Neural crest cell (in vitro differentiated cells): ENCODE results near the gene ATXN3L. TPM values are rescaled to one million over a fixed set of nuclear protein-coding genes. Genes with fewer than 3 reads are reported as not detected.

ENCODE experiments used
- DNase-seq: peaks from one replicate; pipeline ENCODE4 v3.0.0; 2021; ENCODE audit warnings: low read depth, mixed read lengths, low spot score
- H3K27ac Mint-ChIP-seq: one replicate; pipeline ENCODE4 v1.8.0; 2021; ENCODE audit warnings: mild to moderate bottlenecking, mixed read lengths; ENCODE audit not compliant: unreplicated experiment
- H3K27me3 Mint-ChIP-seq: 2 replicates; pipeline ENCODE4 v1.8.0; 2021; ENCODE audit warnings: low read depth, mild to moderate bottlenecking, mixed read lengths
- H3K36me3 Mint-ChIP-seq: 2 replicates; pipeline ENCODE4 v1.8.0; 2021; ENCODE audit warnings: low read depth, mild to moderate bottlenecking, mixed read lengths
- H3K4me1 Mint-ChIP-seq: 2 replicates; pipeline ENCODE4 v1.8.0; 2021; ENCODE audit warnings: mixed read lengths
- H3K4me3 Mint-ChIP-seq: one replicate; pipeline ENCODE4 v1.8.0; 2021; ENCODE audit warnings: mild to moderate bottlenecking, mixed read lengths
- H3K9me3 Mint-ChIP-seq: 2 replicates; pipeline ENCODE4 v1.8.0; 2021; ENCODE audit warnings: mixed read lengths
- total RNA-seq: library from RNA; stranded (reverse); gene quantifications from 2 replicates; pipeline ENCODE4 v1.2.1, GENCODE V29; 2021
- TF ChIP-seq, protein P1 (sequence below): fragments of 200-600 bp; sonication (generic); conservative IDR thresholded peaks from 2 replicates; pipeline ENCODE4 v1.5.0; 2021; ENCODE audit warnings: antibody characterized with exemption, mild to moderate bottlenecking

Gene ATXN3L
- total RNA-seq, 1 donor from 2014 or later: not detected

DNA sequence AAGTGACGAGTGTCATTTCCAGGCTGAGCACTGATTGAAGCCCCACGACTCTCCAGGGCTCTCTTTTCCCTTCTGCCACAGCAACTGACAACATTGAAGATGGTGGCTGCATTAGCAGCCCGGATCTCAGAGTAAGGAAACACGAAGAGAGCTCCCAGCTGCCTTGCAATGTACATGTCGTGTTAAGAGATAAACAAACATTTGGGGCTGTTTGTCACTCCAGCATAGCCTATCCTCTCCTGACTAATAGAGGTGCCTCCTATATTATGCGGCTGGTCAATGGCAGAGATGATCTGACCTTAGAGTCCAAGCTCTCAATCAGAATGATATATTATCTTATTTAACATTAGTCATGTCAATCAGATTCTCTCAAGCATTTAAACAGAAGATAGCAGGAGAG, 38.6 kb downstream of the ATXN3L start:
- Mint-ChIP-seq H3K27ac (no peak overlapping the region), H3K9me3 (peaks cover 16% of the 10 kb centered on the region), H3K4me1 (peaks cover 14% of the 10 kb centered on the region), H3K27me3 (no peaks in the 10 kb centered on the region), H3K36me3 (peaks cover 13% of the 10 kb centered on the region), H3K4me3 (no peak overlapping the region)
- no peak for DNase-seq
- TF ChIP-seq, protein P1, sequence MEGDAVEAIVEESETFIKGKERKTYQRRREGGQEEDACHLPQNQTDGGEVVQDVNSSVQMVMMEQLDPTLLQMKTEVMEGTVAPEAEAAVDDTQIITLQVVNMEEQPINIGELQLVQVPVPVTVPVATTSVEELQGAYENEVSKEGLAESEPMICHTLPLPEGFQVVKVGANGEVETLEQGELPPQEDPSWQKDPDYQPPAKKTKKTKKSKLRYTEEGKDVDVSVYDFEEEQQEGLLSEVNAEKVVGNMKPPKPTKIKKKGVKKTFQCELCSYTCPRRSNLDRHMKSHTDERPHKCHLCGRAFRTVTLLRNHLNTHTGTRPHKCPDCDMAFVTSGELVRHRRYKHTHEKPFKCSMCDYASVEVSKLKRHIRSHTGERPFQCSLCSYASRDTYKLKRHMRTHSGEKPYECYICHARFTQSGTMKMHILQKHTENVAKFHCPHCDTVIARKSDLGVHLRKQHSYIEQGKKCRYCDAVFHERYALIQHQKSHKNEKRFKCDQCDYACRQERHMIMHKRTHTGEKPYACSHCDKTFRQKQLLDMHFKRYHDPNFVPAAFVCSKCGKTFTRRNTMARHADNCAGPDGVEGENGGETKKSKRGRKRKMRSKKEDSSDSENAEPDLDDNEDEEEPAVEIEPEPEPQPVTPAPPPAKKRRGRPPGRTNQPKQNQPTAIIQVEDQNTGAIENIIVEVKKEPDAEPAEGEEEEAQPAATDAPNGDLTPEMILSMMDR: no peak

DNA sequence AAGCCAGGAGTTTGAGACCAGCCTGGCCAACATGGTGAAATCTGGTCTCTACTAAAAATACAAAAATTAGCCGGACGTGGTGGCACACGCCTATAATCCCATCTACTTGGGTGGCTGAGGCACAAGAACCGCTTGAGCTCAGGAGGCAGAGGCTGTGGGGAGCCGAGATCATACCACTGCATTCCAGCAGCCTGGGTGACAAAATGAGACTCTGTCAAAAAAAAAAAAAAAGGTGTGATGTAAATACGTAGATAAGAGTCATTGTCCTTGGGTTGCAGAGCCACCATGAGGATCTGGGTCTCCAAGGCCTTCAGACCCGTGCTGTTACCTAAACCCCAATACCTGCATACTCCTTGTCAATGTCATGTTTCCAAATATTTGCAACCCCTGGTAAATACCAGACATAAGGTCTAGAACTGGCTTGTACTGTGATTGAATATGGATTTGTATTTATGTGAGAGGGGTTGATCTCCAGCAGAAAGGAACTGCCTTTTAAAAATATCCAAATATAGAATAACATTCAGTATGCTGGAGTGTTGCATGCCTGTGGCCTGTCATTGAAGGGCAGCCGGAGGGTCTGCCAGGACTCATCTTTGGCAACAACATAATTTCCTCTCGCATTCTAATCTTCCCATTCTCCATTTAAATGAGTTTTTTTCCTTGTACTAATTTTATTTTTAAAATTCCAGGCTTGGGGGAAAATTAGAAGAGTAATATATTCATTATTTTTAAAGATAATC, 40.4 kb downstream of the ATXN3L start:
- TF ChIP-seq, protein P1: no peak
- peaks cover 17% of the 10 kb centered on the region for H3K9me3 Mint-ChIP-seq
- DNase-seq: no peak
- no peaks in the 10 kb centered on the region for H3K27me3 Mint-ChIP-seq
- H3K4me3 Mint-ChIP-seq: no peak overlapping the region
- no peak overlapping the region for H3K27ac Mint-ChIP-seq
- peaks cover 19% of the 10 kb centered on the region for H3K4me1 Mint-ChIP-seq
- peaks cover 11% of the 10 kb centered on the region for H3K36me3 Mint-ChIP-seq

DNA sequence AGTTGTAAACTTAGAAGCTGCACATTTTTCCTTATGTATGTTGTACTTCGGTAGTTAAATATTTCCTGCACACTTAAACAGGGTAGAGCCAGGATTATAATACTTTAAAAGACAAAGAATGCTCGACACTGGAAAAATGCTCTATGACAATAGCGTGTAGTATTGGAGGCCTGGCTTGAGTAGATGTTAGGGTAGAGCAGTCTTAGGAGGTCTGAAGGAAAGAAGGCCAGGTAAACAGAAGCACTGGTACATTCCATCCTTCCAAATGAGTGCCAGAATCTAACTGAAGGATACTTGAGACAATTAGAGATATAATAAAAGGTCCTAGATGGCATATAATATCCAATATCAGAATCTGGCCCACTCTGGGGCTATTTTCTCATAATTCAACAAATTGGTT, 42.3 kb downstream of the ATXN3L start:
- peaks cover 7% of the 10 kb centered on the region for H3K4me1 Mint-ChIP-seq
- H3K36me3 Mint-ChIP-seq: peaks cover 7% of the 10 kb centered on the region
- TF ChIP-seq, protein P1: no peak
- no peaks in the 10 kb centered on the region for H3K27me3 Mint-ChIP-seq
- no peak overlapping the region for H3K4me3 Mint-ChIP-seq
- peaks cover 10% of the 10 kb centered on the region for H3K9me3 Mint-ChIP-seq
- no peak for DNase-seq
- no peak overlapping the region for H3K27ac Mint-ChIP-seq

DNA sequence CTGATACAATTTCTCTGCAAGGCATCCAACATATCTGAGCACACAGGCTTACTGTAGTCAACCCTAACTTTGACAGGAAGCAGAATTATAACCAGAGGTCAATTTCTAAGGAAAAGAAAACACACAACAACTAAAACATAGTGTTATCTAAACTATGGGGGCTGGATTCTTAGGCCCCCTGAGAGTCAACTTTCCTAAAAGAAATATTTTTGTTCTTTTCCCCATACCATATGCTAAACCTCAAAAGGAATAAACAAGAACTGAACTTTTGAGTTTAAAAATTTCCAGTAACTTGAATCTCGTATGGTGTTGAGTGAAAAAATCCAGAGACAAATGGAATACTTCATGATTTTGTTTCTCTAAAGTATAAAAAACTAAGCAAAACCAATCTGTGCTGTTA, 42.9 kb downstream of the ATXN3L start:
- Mint-ChIP-seq H3K27ac (no peak overlapping the region), H3K27me3 (no peaks in the 10 kb centered on the region), H3K4me3 (no peak overlapping the region), H3K4me1 (peaks cover 7% of the 10 kb centered on the region), H3K9me3 (peaks cover 9% of the 10 kb centered on the region), H3K36me3 (peaks cover 7% of the 10 kb centered on the region)
- TF ChIP-seq, protein P1: no peak
- DNase-seq: no peak

DNA sequence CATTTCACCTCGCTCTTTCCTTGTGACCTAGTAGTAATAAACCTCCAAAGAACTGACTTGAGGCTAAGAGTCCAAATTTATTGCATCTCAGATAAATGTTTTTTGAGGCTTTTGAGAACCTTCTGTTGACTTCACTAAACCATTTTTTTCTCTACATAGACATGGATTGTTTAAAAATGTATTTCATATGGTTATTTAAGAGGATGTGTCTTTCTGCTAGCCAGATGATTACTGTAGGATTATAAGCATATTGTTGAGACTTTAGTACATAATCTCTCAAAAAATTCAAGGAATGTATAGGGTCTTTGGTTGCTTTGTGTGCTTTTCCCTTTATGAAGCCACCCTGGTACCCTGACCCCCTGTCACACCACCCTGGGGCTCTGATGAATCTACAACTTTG, 44.8 kb downstream of the ATXN3L start:
- Mint-ChIP-seq H3K36me3 (peaks cover 7% of the 10 kb centered on the region), H3K4me1 (peaks cover 7% of the 10 kb centered on the region), H3K27me3 (no peaks in the 10 kb centered on the region), H3K9me3 (peaks cover 7% of the 10 kb centered on the region), H3K4me3 (no peak overlapping the region), H3K27ac (no peak overlapping the region)
- TF ChIP-seq, protein P1: no peak
- no peak for DNase-seq
